Measurements from ENCODE around the gene EPHA7. TPM values are rescaled to one million over a fixed set of nuclear protein-coding genes. Genes with fewer than 3 reads are reported as not detected.
A peak's percentile ranks its signal among the peaks of the same experiment; 100 is the strongest.

Gene EPHA7
- total RNA-seq, 1 experiment from 2014 or later, result 9.6 TPM

DNA sequence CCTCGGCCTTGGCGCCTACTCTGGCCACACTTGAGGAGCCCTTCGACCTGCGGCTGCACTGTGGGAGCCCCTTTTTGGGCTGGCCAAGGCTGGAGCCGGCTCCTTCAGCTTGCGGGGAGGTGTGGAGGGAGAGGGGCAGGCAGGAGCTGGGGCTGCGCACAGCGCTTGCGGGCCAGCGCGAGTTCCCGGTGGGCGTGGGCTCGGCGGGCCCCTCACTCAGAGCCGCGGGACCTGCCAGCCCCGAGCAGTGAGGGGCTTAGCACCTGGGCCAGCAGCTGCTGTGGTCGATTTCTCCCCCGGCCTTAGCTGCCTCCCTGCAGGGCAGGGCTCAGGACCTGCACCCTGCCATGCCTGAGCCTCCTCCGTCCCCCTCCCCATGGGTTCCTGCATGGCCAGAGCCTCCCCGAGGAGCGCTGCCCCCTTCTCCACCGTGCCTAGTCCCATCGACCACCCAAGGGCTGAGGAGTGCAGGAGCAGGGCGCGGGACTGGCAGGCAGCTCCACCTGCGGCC is 136.8 kb downstream of the EPHA7 start:
- H3K4me1 Mint-ChIP-seq, result peaks cover 8% of the 10 kb centered on the region
- no peak overlapping the region for H3K27ac Mint-ChIP-seq
- CTCF ChIA-PET, result no interaction called here

More for the DNA sequence above, 136.8 kb downstream of the EPHA7 start:
- no peak overlapping the region for H3K4me3 Mint-ChIP-seq
- peaks cover 12% of the 10 kb centered on the region for H3K9me3 Mint-ChIP-seq
- H3K36me3 Mint-ChIP-seq, result peaks cover 11% of the 10 kb centered on the region
- TF ChIP-seq ZNF219 (CRISPR knock-in tag; IDR thresholded peaks at IDR 0.05; ENCODE audit: borderline replicate concordance), result no peak
- no peak for TF ChIP-seq E2F1 (CRISPR knock-in tag; IDR thresholded peaks at IDR 0.05)
- no peak for TF ChIP-seq NFYB (CRISPR knock-in tag; conservative IDR thresholded peaks at IDR 0.05; ENCODE audit: low read depth)
- TF ChIP-seq, protein P1, sequence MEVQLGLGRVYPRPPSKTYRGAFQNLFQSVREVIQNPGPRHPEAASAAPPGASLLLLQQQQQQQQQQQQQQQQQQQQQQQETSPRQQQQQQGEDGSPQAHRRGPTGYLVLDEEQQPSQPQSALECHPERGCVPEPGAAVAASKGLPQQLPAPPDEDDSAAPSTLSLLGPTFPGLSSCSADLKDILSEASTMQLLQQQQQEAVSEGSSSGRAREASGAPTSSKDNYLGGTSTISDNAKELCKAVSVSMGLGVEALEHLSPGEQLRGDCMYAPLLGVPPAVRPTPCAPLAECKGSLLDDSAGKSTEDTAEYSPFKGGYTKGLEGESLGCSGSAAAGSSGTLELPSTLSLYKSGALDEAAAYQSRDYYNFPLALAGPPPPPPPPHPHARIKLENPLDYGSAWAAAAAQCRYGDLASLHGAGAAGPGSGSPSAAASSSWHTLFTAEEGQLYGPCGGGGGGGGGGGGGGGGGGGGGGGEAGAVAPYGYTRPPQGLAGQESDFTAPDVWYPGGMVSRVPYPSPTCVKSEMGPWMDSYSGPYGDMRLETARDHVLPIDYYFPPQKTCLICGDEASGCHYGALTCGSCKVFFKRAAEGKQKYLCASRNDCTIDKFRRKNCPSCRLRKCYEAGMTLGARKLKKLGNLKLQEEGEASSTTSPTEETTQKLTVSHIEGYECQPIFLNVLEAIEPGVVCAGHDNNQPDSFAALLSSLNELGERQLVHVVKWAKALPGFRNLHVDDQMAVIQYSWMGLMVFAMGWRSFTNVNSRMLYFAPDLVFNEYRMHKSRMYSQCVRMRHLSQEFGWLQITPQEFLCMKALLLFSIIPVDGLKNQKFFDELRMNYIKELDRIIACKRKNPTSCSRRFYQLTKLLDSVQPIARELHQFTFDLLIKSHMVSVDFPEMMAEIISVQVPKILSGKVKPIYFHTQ (CRISPR knock-in tag; IDR thresholded peaks at IDR 0.05), result no peak
- no peak for TF ChIP-seq E2F4 (CRISPR knock-in tag; IDR thresholded peaks at IDR 0.05; ENCODE audit: borderline replicate concordance, low read depth)
- TF ChIP-seq EMX1 (CRISPR knock-in tag; IDR thresholded peaks at IDR 0.05), result no peak
- TF ChIP-seq RELA (CRISPR knock-in tag; IDR thresholded peaks at IDR 0.05; ENCODE audit: borderline replicate concordance), result no peak
- TF ChIP-seq, protein P2, sequence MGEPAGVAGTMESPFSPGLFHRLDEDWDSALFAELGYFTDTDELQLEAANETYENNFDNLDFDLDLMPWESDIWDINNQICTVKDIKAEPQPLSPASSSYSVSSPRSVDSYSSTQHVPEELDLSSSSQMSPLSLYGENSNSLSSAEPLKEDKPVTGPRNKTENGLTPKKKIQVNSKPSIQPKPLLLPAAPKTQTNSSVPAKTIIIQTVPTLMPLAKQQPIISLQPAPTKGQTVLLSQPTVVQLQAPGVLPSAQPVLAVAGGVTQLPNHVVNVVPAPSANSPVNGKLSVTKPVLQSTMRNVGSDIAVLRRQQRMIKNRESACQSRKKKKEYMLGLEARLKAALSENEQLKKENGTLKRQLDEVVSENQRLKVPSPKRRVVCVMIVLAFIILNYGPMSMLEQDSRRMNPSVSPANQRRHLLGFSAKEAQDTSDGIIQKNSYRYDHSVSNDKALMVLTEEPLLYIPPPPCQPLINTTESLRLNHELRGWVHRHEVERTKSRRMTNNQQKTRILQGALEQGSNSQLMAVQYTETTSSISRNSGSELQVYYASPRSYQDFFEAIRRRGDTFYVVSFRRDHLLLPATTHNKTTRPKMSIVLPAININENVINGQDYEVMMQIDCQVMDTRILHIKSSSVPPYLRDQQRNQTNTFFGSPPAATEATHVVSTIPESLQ (CRISPR knock-in tag; IDR thresholded peaks at IDR 0.05), result no peak
- TF ChIP-seq, protein P3, sequence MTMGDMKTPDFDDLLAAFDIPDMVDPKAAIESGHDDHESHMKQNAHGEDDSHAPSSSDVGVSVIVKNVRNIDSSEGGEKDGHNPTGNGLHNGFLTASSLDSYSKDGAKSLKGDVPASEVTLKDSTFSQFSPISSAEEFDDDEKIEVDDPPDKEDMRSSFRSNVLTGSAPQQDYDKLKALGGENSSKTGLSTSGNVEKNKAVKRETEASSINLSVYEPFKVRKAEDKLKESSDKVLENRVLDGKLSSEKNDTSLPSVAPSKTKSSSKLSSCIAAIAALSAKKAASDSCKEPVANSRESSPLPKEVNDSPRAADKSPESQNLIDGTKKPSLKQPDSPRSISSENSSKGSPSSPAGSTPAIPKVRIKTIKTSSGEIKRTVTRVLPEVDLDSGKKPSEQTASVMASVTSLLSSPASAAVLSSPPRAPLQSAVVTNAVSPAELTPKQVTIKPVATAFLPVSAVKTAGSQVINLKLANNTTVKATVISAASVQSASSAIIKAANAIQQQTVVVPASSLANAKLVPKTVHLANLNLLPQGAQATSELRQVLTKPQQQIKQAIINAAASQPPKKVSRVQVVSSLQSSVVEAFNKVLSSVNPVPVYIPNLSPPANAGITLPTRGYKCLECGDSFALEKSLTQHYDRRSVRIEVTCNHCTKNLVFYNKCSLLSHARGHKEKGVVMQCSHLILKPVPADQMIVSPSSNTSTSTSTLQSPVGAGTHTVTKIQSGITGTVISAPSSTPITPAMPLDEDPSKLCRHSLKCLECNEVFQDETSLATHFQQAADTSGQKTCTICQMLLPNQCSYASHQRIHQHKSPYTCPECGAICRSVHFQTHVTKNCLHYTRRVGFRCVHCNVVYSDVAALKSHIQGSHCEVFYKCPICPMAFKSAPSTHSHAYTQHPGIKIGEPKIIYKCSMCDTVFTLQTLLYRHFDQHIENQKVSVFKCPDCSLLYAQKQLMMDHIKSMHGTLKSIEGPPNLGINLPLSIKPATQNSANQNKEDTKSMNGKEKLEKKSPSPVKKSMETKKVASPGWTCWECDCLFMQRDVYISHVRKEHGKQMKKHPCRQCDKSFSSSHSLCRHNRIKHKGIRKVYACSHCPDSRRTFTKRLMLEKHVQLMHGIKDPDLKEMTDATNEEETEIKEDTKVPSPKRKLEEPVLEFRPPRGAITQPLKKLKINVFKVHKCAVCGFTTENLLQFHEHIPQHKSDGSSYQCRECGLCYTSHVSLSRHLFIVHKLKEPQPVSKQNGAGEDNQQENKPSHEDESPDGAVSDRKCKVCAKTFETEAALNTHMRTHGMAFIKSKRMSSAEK (CRISPR knock-in tag; IDR thresholded peaks at IDR 0.05; ENCODE audit: borderline replicate concordance), result no peak
- TF ChIP-seq, protein P4, sequence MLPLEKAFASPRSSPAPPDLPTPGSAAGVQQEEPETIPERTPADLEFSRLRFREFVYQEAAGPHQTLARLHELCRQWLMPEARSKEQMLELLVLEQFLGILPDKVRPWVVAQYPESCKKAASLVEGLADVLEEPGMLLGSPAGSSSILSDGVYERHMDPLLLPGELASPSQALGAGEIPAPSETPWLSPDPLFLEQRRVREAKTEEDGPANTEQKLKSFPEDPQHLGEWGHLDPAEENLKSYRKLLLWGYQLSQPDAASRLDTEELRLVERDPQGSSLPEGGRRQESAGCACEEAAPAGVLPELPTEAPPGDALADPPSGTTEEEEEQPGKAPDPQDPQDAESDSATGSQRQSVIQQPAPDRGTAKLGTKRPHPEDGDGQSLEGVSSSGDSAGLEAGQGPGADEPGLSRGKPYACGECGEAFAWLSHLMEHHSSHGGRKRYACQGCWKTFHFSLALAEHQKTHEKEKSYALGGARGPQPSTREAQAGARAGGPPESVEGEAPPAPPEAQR (CRISPR knock-in tag; IDR thresholded peaks at IDR 0.05), result no peak
- no peak for TF ChIP-seq NFE2L1 (CRISPR knock-in tag; IDR thresholded peaks at IDR 0.05)
- DNase-seq (ENCODE audit: low spot score) (peak; percentile 9), ATAC-seq (no peak)
- H3K27me3 Mint-ChIP-seq (ENCODE audit: low read depth), result no peaks in the 10 kb centered on the region
- POLR2A ChIA-PET, result no interaction called here
